Activated CD8-positive, alpha-beta memory T cell treated with anti-CD3 and anti-CD28 coated beads, Interleukin-2, amount 50 U/mL, for 48 hours (primary cell): ENCODE measurements around the gene MXD4.

Experiments used
- DNase-seq: peaks from one replicate; pipeline ENCODE4 v3.0.0-alpha.2; 2020

The MXD4 gene

GRCh38 chr4:2261110-2261852 is 628 bp downstream of the MXD4 start:
- peak; percentile 80 for DNase-seq

- DNase-seq = peak; percentile 53
These were observed 1.4 kb downstream of the MXD4 start for GRCh38 chr4:2260344-2261109.

DNA sequence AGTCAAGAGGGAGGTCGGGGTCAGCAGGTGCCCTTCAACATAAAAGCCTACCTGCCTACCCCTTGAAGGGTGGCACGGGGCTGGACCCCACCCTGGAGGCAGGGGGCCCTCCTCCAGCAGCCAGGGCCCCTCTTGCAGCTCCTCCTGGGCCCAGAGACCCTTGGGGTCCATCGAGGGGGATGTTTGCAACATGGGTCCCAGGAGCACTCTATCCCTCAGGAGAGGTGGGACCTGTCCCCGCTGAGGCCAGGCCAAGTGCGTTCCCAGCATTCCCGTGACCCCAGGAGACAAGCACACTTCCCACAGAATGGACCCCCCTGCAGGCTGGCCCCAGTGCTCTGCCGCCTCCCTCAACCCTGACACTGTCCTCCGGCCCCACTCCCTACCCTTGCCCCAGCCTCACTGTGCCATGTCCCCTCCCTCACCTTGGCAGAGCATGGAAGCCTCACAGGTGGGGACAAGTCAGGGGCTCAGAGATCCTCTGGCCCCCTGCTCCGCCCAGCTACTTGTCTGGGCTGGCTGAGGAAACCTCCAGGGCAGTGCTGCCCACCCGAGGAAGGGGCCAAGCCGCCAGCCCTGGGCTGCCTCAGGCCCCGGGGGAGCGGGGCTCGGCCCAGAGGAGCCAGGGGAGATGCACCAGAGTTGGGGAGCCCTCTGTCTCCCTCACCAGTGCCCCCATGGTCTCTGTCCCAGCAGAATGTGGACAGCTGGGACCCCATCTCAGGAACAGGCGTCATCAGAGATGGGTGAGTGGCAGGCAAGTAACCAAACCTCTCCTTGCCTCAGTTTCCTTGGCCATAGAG is 2.2 kb downstream of the MXD4 start:
- DNase-seq = peak; percentile 48

DNA sequence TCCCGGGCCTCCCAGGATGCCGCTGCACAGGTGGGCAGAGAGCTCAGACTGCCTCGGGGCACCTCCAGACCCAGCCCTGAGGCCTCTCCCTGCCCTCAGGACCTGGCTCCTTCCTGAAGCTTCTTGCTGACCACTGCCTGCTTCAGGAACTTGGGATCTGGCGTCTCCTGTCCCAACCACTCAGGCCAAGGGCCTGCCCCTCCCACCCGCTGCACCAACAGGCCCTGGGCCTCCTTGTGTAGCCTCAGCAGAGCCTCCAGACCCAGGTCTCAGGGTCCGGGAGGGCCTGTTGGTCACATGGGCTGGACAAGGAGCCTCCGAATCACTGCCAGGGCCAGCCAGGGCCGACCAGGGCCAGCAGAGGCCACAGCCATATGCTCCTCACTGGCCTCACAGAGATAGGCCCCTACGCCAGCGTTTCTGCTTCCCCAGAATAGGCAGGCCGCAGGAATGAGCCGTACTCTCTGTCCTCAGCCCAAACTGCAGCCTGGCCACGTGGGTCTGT is 2.8 kb downstream of the MXD4 start:
- peak; percentile 46 for DNase-seq

- peak; percentile 52 for DNase-seq
These were observed 3.5 kb downstream of the MXD4 start for GRCh38 chr4:2258091-2259035.

DNA sequence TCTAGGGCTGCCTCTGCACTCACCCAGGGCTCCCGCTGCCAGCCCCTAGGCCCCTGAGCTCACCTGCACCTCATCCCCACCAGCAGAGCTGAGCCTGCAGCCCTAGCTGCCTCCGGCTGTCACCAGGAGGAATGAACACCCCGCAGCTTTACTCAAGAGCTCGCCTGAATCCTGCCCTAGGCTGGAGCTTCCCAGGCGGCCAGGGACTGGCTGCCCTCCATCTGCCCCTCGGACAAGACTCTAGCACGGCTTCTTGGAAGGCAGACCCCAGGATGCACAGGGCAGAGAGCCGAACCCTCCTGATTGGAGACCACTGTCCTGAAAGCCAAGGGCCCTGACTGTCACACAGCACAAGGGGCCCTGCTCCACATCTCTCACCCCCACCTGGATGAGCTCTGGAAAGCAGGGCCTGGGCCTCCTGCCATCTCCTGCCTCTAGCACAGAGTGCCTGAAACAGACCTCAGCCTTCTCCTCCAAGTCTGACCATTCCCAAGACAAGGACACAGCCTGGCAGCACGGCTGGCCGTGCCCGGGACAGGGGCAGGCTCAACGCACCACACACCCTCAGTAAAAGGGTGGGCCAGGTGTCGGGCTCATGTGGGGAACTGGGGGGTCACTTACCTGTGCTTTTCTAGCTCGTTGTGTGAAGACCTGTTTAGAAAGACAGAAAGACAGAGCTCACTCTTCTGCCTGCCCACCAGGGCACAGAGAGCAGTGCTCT is 4.4 kb downstream of the MXD4 start:
- DNase-seq = peak; percentile 46

DNA sequence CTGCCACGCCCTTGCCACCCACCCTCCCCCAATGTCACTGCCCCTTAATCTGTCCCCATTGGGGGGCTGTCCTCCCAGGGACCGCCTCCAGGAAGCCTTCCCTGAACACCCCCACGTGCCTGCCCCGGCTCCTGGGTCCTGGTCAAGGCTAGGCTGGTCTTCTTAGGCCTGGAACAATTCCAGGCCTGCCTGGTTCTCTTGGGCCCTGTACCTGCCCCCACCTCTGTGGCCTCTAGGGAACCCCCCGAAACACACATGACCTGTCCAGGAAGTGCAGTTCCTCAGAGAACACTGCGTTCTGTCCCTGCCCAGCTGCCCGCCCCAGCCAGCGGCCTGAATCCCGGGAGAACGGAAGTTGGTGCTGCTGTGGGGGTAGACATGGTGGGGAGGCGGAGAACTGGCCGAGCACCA is 5.1 kb downstream of the MXD4 start:
- peak; percentile 44 for DNase-seq

DNA sequence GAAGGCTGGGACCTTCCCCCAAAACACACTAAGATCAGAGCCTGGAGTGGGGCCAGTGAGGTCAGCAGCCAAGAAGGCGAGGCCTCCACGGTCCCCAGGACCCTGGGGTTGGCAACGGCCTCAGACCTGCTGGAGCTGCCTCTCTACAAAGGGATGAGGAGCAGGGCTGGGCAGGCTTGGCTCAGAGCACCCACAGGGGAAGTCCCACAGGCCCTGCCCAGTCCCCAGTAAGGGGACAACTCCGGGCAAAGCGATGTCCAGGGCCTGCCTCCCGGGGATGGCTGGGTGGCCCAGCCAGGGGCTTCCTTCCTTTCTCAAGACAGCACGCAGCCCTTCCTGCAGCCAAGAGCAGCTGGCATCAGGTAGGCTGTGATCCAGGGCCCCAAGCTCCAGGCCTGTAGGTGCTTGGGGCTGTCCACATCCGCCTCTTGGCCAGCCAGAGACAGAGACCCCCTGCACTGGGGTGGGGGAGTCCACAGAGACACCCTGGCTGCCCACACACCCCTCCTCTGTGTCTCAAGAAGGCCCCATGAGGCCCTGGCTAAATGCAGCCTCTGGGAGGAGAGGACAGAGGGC is 5.7 kb downstream of the MXD4 start:
- peak; percentile 47 for DNase-seq

GRCh38 chr4:2255501-2256155 is 6.3 kb downstream of the MXD4 start:
- DNase-seq = peak; percentile 43

DNA sequence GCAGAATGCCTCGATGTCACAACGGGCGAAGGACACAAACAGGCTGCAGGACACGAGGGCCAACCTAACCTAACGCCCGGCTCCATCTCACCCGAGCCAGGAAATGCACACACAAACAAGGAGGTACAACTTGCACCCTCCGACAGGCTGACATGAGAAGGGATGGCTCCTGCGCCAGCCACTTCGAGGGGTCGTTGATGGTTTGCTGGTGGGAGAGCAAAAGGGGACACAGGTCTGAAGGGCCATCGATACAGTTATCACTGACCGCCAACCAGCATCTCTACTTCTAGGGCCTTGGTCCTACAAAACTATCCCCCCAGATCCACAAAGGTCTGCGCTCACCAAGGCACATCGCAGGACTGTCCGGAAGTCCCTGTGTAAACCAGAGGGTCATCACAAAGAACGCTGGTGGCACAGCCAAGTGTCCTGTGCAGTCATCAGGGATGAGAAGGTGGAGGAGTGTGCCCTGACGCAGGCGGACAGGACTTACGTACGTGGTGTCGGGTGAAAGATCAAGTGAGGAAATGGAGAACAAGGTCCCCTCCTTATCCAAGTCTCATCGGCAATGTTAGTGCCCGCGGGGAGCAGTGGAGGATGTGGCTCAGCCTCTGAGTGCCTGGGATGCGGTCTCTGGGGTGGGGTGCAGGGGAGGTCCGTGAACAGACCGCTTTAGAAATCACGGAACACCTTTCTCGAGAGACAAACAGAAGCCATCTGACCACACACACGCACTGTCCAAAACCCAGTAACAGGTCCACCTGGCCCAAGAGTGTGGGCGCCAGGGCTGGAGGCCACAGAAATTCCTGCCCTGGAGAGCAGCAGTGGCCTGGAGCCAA is 7.0 kb downstream of the MXD4 start:
- DNase-seq = peak; percentile 45

- peak; percentile 43 for DNase-seq
These were observed 8.5 kb downstream of the MXD4 start for GRCh38 chr4:2253160-2254084.

- DNase-seq = peak; percentile 35
These were observed 9.3 kb downstream of the MXD4 start for GRCh38 chr4:2252530-2253091.

DNA sequence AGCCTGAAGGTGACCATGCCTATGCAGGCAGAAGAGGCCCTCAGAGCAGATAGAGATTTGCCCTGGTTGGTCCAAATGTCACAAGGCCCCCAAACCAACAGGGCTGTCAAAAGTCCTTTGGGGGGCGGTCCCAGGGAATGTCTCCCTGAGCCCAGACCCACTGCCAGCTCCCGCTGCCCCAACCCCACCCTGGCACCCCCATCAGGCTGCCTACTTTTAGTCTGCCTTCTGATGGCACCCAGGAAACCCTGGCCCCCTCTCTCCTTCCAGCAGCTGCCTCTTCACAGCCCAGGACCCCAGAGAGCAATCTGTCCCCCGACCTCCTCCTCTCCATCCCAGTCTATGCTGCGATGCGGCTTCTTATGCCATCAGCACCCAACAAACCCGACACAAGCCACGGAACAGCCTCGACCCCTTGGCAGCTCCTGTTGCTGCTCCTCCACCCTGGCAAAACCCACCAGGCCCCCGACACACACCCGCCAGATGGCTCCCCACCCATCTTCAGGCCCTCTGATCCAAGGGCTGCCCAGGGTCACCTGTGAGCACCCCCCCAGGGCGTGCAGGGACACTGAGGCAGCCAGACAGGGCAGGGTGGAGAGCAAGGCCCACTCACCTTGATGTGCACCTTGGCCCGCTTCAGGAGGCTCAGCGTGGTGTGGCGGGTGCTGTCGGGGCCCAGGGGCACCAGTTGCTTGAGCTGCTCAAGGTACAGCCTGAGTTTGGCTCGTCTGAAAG is 9.9 kb downstream of the MXD4 start:
- peak; percentile 39 for DNase-seq

DNA sequence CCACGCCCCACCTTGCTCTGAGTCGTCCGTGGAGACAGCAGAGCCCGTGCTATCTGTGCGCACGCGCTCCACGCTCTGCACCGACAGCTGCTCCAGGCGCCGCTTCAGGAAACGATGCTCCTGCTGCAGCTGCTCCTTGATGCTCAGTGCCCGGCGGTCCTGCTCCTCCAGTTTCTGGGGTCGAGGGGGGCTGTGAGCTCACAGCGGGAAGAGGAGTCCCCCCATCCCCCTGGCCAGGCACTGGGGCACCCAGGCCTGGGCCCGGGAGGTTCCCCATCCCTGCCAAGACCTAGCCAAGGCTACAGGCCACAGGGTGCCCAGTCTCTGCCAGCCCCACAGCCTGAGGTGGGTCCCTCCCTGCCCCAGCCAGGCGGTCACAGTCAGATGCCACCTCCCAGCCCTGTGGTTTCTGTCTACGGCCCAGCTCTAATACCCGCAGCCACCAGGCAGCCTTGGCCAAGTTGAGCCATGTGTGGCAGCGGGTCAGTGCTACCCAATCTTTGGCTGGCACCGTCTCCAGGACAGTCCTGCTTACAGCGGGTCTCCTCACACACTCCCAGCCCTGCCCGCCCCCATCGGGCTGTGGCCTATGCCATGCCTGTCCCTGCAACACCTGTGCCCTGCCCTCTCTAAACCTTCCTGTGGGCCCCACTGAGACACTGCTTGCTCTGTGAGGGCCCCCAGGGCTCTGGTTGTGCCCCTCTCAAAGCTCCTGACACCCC is 10.7 kb downstream of the MXD4 start:
- DNase-seq = peak; percentile 44

DNA sequence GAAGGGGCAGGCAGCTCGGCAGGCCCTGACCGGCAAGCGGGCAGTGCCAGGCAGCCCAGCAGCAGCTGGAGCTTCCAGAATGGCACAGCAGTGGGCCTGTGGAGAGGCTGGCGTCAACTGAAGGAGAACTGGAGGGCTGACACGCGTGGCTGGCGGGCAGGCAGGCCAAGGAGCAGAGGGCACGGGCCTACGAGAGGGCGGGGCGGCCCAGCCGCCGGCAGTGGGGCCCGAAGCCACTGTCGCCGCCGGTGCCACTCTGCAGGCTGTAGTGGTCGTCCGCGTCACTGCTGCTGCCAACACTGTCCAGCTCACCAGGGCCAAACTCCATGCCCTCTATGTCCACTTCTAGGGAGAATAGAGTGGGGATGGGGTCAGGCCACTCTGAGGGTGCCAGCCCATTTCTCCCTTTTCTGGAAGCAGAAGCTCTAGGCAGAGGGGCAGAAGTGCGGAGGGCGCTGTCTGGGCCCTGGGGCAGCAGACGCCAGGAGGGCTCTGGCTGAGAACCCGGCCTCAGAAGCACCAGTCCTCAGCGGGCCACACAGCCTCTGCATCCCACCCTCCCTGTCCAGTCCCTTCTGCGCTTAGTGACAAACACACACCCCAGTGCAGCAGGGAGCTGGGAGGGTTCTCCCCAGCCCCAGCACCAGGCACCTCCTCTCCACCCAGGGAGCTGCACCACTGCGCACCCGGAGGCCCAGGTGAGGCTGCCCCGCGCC is 11.4 kb downstream of the MXD4 start:
- peak; percentile 49 for DNase-seq
